H1 (cell line): ENCODE measurements around the gene DYDC2.

Source experiments
- BCL11A ChIP-seq, 2 experiments: IDR thresholded peaks; one replicate each; pipeline ENCODE4 v1.6.1; 2011; ENCODE audit warnings: low read depth in 2 of 2, low read length in 2 of 2, mild to moderate bottlenecking in 2 of 2
- CREB1 ChIP-seq: IDR thresholded peaks from 2 replicates; pipeline ENCODE4 v1.6.1; 2012; ENCODE audit warnings: inconsistent platforms
- JUND ChIP-seq: IDR thresholded peaks from 2 replicates; pipeline ENCODE4 v1.6.1; 2011; ENCODE audit warnings: mild to moderate bottlenecking, improper control_type of control experiment, low read length
- TF ChIP-seq, protein P1 (sequence below), 3 experiments: IDR thresholded peaks; 1 replicate in 2 of 3; 2 replicates in 1 of 3; pipeline versions ENCODE4 v1.5.1 to v1.6.1; 2011; ENCODE audit warnings: low read length in 3 of 3, mild to moderate bottlenecking in 3 of 3, inconsistent platforms in 2 of 3, low read depth in 1 of 3, moderate library complexity in 1 of 3; ENCODE audit not compliant: insufficient read depth in 1 of 3; ENCODE audit errors: control extremely low read depth in 1 of 3

DNA sequence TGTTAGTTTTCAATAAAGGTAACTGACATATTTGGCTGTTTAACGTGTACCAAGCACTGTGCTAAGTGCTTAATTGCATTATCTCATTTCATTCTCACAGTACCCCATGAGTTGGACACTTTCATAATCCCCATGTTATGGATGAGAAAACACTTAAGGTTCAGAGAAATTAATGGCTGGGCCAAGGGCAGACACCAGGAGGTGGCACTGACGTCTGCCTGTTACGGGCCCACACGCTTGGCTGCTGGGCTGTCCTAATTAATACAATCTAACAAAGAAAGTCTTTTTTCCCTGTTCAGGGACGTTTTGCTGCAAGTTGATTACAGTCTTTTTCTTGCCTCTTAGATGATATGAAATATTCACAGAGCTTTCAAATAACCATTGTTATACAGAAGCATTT, 16.1 kb downstream of the DYDC2 start:
- TF ChIP-seq CREB1 (no peak), BCL11A (IDR thresholded peaks at IDR 0.05; ENCODE audit: low read depth in 2 of 2, low read length in 2 of 2) (no peak), JUND (no peak)
- TF ChIP-seq, protein P1, sequence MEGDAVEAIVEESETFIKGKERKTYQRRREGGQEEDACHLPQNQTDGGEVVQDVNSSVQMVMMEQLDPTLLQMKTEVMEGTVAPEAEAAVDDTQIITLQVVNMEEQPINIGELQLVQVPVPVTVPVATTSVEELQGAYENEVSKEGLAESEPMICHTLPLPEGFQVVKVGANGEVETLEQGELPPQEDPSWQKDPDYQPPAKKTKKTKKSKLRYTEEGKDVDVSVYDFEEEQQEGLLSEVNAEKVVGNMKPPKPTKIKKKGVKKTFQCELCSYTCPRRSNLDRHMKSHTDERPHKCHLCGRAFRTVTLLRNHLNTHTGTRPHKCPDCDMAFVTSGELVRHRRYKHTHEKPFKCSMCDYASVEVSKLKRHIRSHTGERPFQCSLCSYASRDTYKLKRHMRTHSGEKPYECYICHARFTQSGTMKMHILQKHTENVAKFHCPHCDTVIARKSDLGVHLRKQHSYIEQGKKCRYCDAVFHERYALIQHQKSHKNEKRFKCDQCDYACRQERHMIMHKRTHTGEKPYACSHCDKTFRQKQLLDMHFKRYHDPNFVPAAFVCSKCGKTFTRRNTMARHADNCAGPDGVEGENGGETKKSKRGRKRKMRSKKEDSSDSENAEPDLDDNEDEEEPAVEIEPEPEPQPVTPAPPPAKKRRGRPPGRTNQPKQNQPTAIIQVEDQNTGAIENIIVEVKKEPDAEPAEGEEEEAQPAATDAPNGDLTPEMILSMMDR (IDR thresholded peaks at IDR 0.05; ENCODE audit: control extremely low read depth in 1 of 3, insufficient read depth in 1 of 3, low read depth in 1 of 3, low read length in 3 of 3): no peak
